Effector memory CD8-positive, alpha-beta T cell (primary cell): ENCODE results near the gene RBP3.
"Not testable (repeated sequence)": the region's sequence is repeated elsewhere in the genome, so short reads cannot be mapped to it uniquely, and the experiment has no call there.

ENCODE experiments used
- ATAC-seq: fragments of 150-1000 bp; cut with Tn5 transposase; replicated peaks from 2 replicates; pipeline ENCODE4 v1.10.0; 2021; ENCODE audit warnings: mild to moderate bottlenecking, moderate library complexity
- DNase-seq, 3 experiments: peaks; one replicate each; pipeline ENCODE4 v3.0.0; 2021
- H3K27ac Mint-ChIP-seq, 2 donors: one replicate each; pipeline ENCODE4 v1.8.0; 2022; ENCODE audit warnings: mild to moderate bottlenecking in 2 of 2, mixed read lengths in 2 of 2, moderate library complexity in 2 of 2
- H3K27me3 Mint-ChIP-seq, 2 donors: one replicate each; pipeline ENCODE4 v1.8.0; 2022; ENCODE audit warnings: mixed read lengths in 2 of 2
- H3K36me3 Mint-ChIP-seq: one replicate; pipeline ENCODE4 v1.8.0; 2022; ENCODE audit warnings: mild to moderate bottlenecking, moderate library complexity, mixed read lengths; ENCODE audit not compliant: insufficient read depth
- H3K4me1 Mint-ChIP-seq, 2 donors: one replicate each; pipeline ENCODE4 v1.8.0; 2022; ENCODE audit warnings: low read depth in 2 of 2, mixed read lengths in 2 of 2
- H3K4me3 Mint-ChIP-seq, 2 donors: one replicate each; pipeline ENCODE4 v1.8.0; 2022; ENCODE audit warnings: mild to moderate bottlenecking in 2 of 2, mixed read lengths in 2 of 2, moderate library complexity in 2 of 2
- H3K9me3 Mint-ChIP-seq, 2 donors: one replicate each; pipeline ENCODE4 v1.8.0; 2022; ENCODE audit warnings: mixed read lengths in 2 of 2

RBP3 gene

GRCh38 chr10:47381427-47382379 is 33.5 kb downstream of the RBP3 start:
- Mint-ChIP-seq H3K27me3 (peaks cover 66 to 95% of the 10 kb centered on the region in 2 donors), H3K9me3 (no peaks in the 10 kb centered on the region), H3K36me3 (no peaks in the 10 kb centered on the region), H3K27ac (no peak overlapping the region), H3K4me1 (peaks cover 11 to 13% of the 10 kb centered on the region in 2 donors), H3K4me3 (no peak overlapping the region)
- ATAC-seq = no peak
- no peak for DNase-seq

- DNase-seq (no peak), ATAC-seq (no peak)
- no peaks in the 10 kb centered on the region for H3K36me3 Mint-ChIP-seq
- no peaks in the 10 kb centered on the region for H3K9me3 Mint-ChIP-seq
- peak overlapping the region; percentile 70 to 79 for H3K4me3 Mint-ChIP-seq
- peaks cover 60 to 86% of the 10 kb centered on the region in 2 donors for H3K27me3 Mint-ChIP-seq
- H3K27ac Mint-ChIP-seq = no peak overlapping the region
- peaks cover 11% of the 10 kb centered on the region in 2 donors for H3K4me1 Mint-ChIP-seq
These were observed 35.3 kb downstream of the RBP3 start for GRCh38 chr10:47383261-47384147.

DNA sequence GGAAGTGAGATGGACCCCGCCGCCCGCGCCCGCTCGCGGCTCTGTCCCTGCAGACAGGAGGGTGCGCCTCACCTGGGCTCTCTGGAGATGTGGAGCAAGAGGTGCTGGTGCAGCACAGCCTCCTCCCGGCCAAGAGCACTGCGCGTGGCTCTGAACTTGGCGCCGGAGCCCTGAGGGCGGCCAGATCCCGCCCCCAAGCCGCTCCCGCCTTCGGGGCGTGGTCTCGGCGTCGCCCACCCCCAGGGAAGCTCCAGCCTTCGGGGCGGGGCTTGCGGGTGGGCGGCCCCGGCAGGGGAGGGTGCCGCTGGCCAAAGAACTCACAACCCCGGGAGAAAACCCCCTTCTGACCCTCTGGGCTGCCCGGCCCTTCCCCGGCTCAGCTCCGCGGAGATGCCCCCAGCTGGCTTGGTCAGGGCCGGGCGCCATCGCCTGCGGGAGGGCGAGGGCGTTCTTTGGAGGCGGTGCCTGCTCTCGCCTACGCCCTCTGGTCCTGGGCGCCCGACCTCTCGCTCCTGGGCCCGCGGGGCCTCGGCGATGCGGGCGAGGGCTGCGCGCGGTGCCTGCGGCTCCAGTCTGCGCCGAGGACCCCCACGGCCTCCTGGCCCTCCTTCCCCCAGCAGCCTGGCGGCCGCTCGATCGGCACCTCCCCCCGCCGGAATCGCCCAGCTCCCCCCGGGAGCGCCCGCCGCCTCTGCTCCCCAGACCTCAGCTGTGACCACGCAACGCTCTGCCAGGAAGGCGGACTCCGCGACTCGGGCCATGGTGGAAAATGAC is 36.2 kb downstream of the RBP3 start, which contains the start of gene ZNF488:
TSS of gene ZNF488 (minus strand) at position 146 of the 774 bp plus-strand sequence. CDS start 15,464 bp downstream, outside the sequence.
- DNase-seq = peak; percentile 21 to 43 (median 40)

DNA sequence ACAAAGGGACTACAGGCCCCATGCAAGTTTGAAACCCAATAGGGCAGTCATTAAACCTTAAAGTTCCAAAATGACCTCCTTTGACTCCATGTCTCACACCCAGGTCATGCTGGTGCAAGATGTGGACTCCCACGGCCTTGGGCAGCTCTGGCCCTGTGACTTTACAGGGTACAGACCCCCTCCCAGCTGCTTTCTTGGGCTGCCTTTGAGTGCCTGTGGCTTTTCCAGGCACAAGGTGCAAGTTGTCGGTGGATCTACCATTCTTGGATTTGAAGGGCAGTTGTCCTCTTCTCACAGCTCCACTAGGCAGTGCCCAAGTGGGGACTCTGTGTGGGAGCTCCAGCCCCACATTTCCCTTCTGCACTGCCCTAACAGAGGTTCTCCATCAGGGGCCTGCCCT is 37.9 kb downstream of the RBP3 start:
- Mint-ChIP-seq H3K4me1 (peaks cover 11% of the 10 kb centered on the region in 2 donors), H3K27me3 (peaks cover 43 to 60% of the 10 kb centered on the region in 2 donors)
- not testable (repeated sequence) for H3K4me3 Mint-ChIP-seq, DNase-seq, ATAC-seq, H3K27ac Mint-ChIP-seq, H3K36me3 Mint-ChIP-seq, H3K9me3 Mint-ChIP-seq

More for the DNA sequence above, 36.2 kb downstream of the RBP3 start, which contains the start of gene ZNF488:
- Mint-ChIP-seq H3K4me3 (peak within 1 kb of the TSS; percentile 84 to 90), H3K36me3 (no peaks in the 10 kb centered on the region), H3K27me3 (peaks cover 57 to 78% of the 10 kb centered on the region in 2 donors), H3K9me3 (no peaks in the 10 kb centered on the region), H3K27ac (peak within 1 kb of the TSS in 1 of 2 donors; percentile 47), H3K4me1 (peaks cover 11% of the 10 kb centered on the region in 2 donors)
- peak; percentile 83 for ATAC-seq

- H3K4me1 Mint-ChIP-seq = peaks cover 4 to 6% of the 10 kb centered on the region in 2 donors
- no peaks in the 10 kb centered on the region for H3K9me3 Mint-ChIP-seq
- no peak for ATAC-seq
- no peaks in the 10 kb centered on the region for H3K36me3 Mint-ChIP-seq
- DNase-seq = no peak
- no peak overlapping the region for H3K4me3 Mint-ChIP-seq
- no peak overlapping the region for H3K27ac Mint-ChIP-seq
- H3K27me3 Mint-ChIP-seq = peaks cover 36 to 48% of the 10 kb centered on the region in 2 donors
These were observed 40.7 kb downstream of the RBP3 start for GRCh38 chr10:47388879-47389278.

- Mint-ChIP-seq H3K4me3 (no peak overlapping the region), H3K9me3 (no peaks in the 10 kb centered on the region), H3K27me3 (peaks cover 31 to 51% of the 10 kb centered on the region in 2 donors), H3K27ac (no peak overlapping the region), H3K4me1 (peaks cover 3 to 4% of the 10 kb centered on the region in 2 donors), H3K36me3 (no peaks in the 10 kb centered on the region)
- DNase-seq (no peak), ATAC-seq (no peak)
These were observed 41.5 kb downstream of the RBP3 start for GRCh38 chr10:47389619-47390018.

GRCh38 chr10:47396311-47396717 is 48.2 kb downstream of the RBP3 start:
- H3K4me3 Mint-ChIP-seq = no peak overlapping the region
- ATAC-seq = no peak
- peaks cover 31 to 65% of the 10 kb centered on the region in 2 donors for H3K27me3 Mint-ChIP-seq
- H3K27ac Mint-ChIP-seq = no peak overlapping the region
- no peak for DNase-seq
- H3K36me3 Mint-ChIP-seq = no peaks in the 10 kb centered on the region
- H3K4me1 Mint-ChIP-seq = no peaks in the 10 kb centered on the region
- no peaks in the 10 kb centered on the region for H3K9me3 Mint-ChIP-seq

DNA sequence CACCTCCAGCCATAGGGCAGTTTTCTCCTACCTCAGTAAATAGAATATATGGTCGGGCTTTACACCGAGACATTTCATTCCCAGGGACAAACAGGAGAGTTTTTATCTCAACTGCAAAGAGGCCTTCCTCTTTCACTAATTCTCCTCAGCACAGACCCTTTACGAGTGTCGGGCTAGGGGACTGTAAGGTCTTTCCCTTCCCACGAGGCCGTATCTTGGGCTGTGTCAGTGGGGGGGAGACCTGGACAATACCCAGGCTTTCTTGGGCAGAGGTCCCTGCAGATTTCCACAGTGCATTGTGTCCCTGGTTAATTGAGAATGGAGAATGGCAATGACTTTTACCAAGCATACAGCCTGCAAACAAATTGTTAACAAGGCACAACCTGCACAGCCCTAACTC is 49.1 kb downstream of the RBP3 start:
- DNase-seq = no peak
- no peak overlapping the region for H3K4me3 Mint-ChIP-seq
- peaks cover 37 to 64% of the 10 kb centered on the region in 2 donors for H3K27me3 Mint-ChIP-seq
- H3K27ac Mint-ChIP-seq = no peak overlapping the region
- no peak for ATAC-seq
- no peaks in the 10 kb centered on the region for H3K36me3 Mint-ChIP-seq
- H3K4me1 Mint-ChIP-seq = peaks cover 0 to under 1% of the 10 kb centered on the region in 2 donors
- no peaks in the 10 kb centered on the region for H3K9me3 Mint-ChIP-seq

GRCh38 chr10:47400251-47400650 is 52.1 kb downstream of the RBP3 start:
- no peaks in the 10 kb centered on the region for H3K36me3 Mint-ChIP-seq
- peaks cover 0 to 2% of the 10 kb centered on the region in 2 donors for H3K4me1 Mint-ChIP-seq
- ATAC-seq = no peak
- H3K9me3 Mint-ChIP-seq = no peaks in the 10 kb centered on the region
- H3K4me3 Mint-ChIP-seq = no peak overlapping the region
- no peak for DNase-seq
- no peak overlapping the region for H3K27ac Mint-ChIP-seq
- peaks cover 47 to 51% of the 10 kb centered on the region in 2 donors for H3K27me3 Mint-ChIP-seq

- H3K9me3 Mint-ChIP-seq = no peaks in the 10 kb centered on the region
- H3K27me3 Mint-ChIP-seq = peaks cover 45% of the 10 kb centered on the region in 2 donors
- DNase-seq = no peak
- H3K4me1 Mint-ChIP-seq = peaks cover 0 to 2% of the 10 kb centered on the region in 2 donors
- H3K27ac Mint-ChIP-seq = no peak overlapping the region
- no peak for ATAC-seq
- H3K4me3 Mint-ChIP-seq = no peak overlapping the region
- no peaks in the 10 kb centered on the region for H3K36me3 Mint-ChIP-seq
These were observed 52.6 kb downstream of the RBP3 start for GRCh38 chr10:47400786-47401185.

GRCh38 chr10:47401210-47401609 is 53.0 kb downstream of the RBP3 start:
- no peak for ATAC-seq
- H3K27me3 Mint-ChIP-seq = peaks cover 41% of the 10 kb centered on the region in 2 donors

GRCh38 chr10:47401874-47402640 is 53.9 kb downstream of the RBP3 start:
- Mint-ChIP-seq H3K27me3 (peaks cover 32 to 33% of the 10 kb centered on the region in 2 donors), H3K4me3 (no peak overlapping the region), H3K9me3 (no peaks in the 10 kb centered on the region), H3K4me1 (peaks cover 0 to 2% of the 10 kb centered on the region in 2 donors), H3K36me3 (no peaks in the 10 kb centered on the region), H3K27ac (no peak overlapping the region)
- DNase-seq (no peak), ATAC-seq (no peak)

More at GRCh38 chr10:47401210-47401609, 53.0 kb downstream of the RBP3 start:
- H3K4me1 Mint-ChIP-seq = peaks cover 0 to 2% of the 10 kb centered on the region in 2 donors
- DNase-seq = no peak
- no peaks in the 10 kb centered on the region for H3K9me3 Mint-ChIP-seq
- H3K36me3 Mint-ChIP-seq = no peaks in the 10 kb centered on the region
- no peak overlapping the region for H3K27ac Mint-ChIP-seq
- H3K4me3 Mint-ChIP-seq = no peak overlapping the region
